Spleen (tissue), 13 donors: Measurements from ENCODE around the gene AMY1A. TPM values are rescaled to one million over a fixed set of nuclear protein-coding genes. Genes with fewer than 3 reads are reported as not detected.
"Not testable (repeated sequence)": the region's sequence is repeated elsewhere in the genome, so short reads cannot be mapped to it uniquely, and the experiment has no call there.

Experiments
- DNase-seq: peaks from one replicate; pipeline ENCODE4 v3.0.0-alpha.2; 2020
- H3K27ac ChIP-seq, 8 donors: fragments of 200-600 bp; sonication (generic) in 7 of 8; 1 replicate in 4 of 8; 2 replicates in 4 of 8; pipeline versions ENCODE4 v1.5.0 to v1.8.0; 2016 to 2021; ENCODE audit warnings: inconsistent platforms in 4 of 8, mild to moderate bottlenecking in 4 of 8, moderate library complexity in 1 of 8
- H3K27me3 ChIP-seq, 7 donors: fragments of 200-600 bp; sonication (generic) in 6 of 7; replicated peaks in 1 of 7; 1 replicate in 4 of 7; 2 replicates in 3 of 7; pipeline versions ENCODE4 v1.5.0 to v1.8.0; 2016 to 2021; ENCODE audit warnings: inconsistent platforms in 3 of 7, mild to moderate bottlenecking in 1 of 7
- H3K36me3 ChIP-seq, 6 donors: fragments of 200-600 bp; sonication (generic) in 5 of 6; 1 replicate in 4 of 6; 2 replicates in 2 of 6; pipeline versions ENCODE4 v1.5.0 to v1.8.0; 2016 to 2021; ENCODE audit warnings: inconsistent platforms in 2 of 6
- H3K4me1 ChIP-seq, 6 donors: fragments of 200-600 bp; sonication (generic) in 5 of 6; 1 replicate in 3 of 6; 2 replicates in 3 of 6; pipeline versions ENCODE4 v1.5.0 to v1.8.0; 2016 to 2021; ENCODE audit warnings: inconsistent platforms in 3 of 6
- H3K4me3 ChIP-seq, 8 donors: fragments of 200-600 bp; sonication (generic) in 7 of 8; 1 replicate in 4 of 8; 2 replicates in 4 of 8; pipeline versions ENCODE4 v1.5.0 to v1.8.0; 2016 to 2021; ENCODE audit warnings: inconsistent platforms in 4 of 8, mild to moderate bottlenecking in 4 of 8, moderate library complexity in 2 of 8
- H3K9me3 ChIP-seq, 8 donors: fragments of 200-600 bp; sonication (generic) in 7 of 8; 1 replicate in 4 of 8; 2 replicates in 4 of 8; pipeline versions ENCODE4 v1.5.0 to v1.8.0; 2016 to 2021; ENCODE audit warnings: inconsistent platforms in 4 of 8
- CTCF ChIP-seq, 11 experiments: fragments of 200-600 bp in 7 of 11; fragments of 450-650 bp in 4 of 11; sonication (generic) in 4 of 11; IDR thresholded peaks in 8 of 11; conservative IDR thresholded peaks in 3 of 11; 1 replicate in 7 of 11; 2 replicates in 4 of 11; pipeline versions ENCODE4 v1.4.0 to v1.8.0; 2016 to 2021; ENCODE audit warnings: antibody characterized with exemption in 11 of 11, inconsistent platforms in 4 of 11, mild to moderate bottlenecking in 1 of 11
- POLR2A ChIP-seq, 3 donors: fragments of 450-650 bp; IDR thresholded peaks; one replicate each; pipeline ENCODE4 v1.5.1; 2017; ENCODE audit warnings: antibody characterized with exemption in 3 of 3, mild to moderate bottlenecking in 1 of 3
- POLR2AphosphoS5 ChIP-seq, 3 donors: sonication (generic); formaldehyde crosslinking; IDR thresholded peaks; one replicate each; pipeline ENCODE4 v1.5.1; 2017; ENCODE audit warnings: antibody characterized with exemption in 3 of 3
- WGBS, 5 donors: extraction: QIAGEN DNeasy Blood & Tissue Kit in 3 of 5; methylation state at CpG; one replicate each; pipeline versions ENCODE4 v1.1.5 to v1.1.7; 2013 to 2018; 5-methylcytosine and 5-hydroxymethylcytosine counted together
- intact Hi-C: fragments of 100-400 bp; cut with DNase I; formaldehyde crosslinking; loops from one replicate; pipeline ENCODE4 v1.15.0; 2023; ENCODE audit warnings: low total_unique reads
- long read RNA-seq, 2 donors: transcript quantifications; one replicate each; lab custom pipeline, GENCODE V29; 2026
- polyA plus RNA-seq, 3 donors: library from polyadenylated mRNA; stranded (reverse); fragments of 200-250 nt; gene quantifications; one replicate each; pipeline ENCODE4 v1.2.1, GENCODE V29; 2013
- total RNA-seq, 7 donors: library from RNA; depleted of rRNA in 3 of 7; stranded (reverse); fragments of >200 nt in 3 of 7; fragmentation: NEBNext Ultra II Directional in 4 of 7; extraction: Animal tissue kit (Norgen Biotek cat#: 25700) in 4 of 7; gene quantifications; one replicate each; pipeline versions ENCODE4 v1.1.0 to v1.2.1, GENCODE V29; 2016 to 2021
- donor health status: healthy with polysubstance abuse.
- donor health status: DM: no; HTN: no; CAD: no; lungs with moderate emphysema.
- donor health status: DM: no; HTN: no; CAD: no.
- donor health status: Bipolar disorder and iron deficiency.
- donor health status: healthy.
- donor health status: DM: no; HTN: no; CAD: no.
- donor health status: DM: yes; HTN: yes; CAD: no.

Gene AMY1A
- total RNA-seq (not detected), polyA plus RNA-seq (not detected)
- long read RNA-seq, donor 1, result 0 reads
- long read RNA-seq, donor 2, result 0 reads

GRCh38 chr1:103655460-103655859, at the start of gene AMY1A:
Gene AMY1A, plus strand, starts transcription at chr1:103655760. Its CDS starts 571 bp downstream, at chr1:103656331.
- H3K4me1 ChIP-seq, H3K27ac ChIP-seq, H3K4me3 ChIP-seq, intact Hi-C loops, H3K36me3 ChIP-seq, H3K27me3 ChIP-seq, H3K9me3 ChIP-seq, DNase-seq: not testable (repeated sequence)
- no CpG with 5 or more reads among the region's 5 CpGs for WGBS, 5 donors

GRCh38 chr1:103616362-103616761, 39.2 kb upstream of the AMY1A start:
- H3K4me3 ChIP-seq, result no peak overlapping the region
- DNase-seq, result peak; percentile 13
- TF ChIP-seq POLR2A (IDR thresholded peaks at IDR 0.05) (no peak), POLR2AphosphoS5 (IDR thresholded peaks at IDR 0.05) (no peak), CTCF (IDR thresholded peaks at IDR 0.05 in 8 of 11, conservative IDR thresholded peaks at IDR 0.05 in 3 of 11) (no peak)
- WGBS, 5 donors, result 85 to 89% (median 87%) methylated on average over 2 of the region's 2 CpGs
- H3K4me1 ChIP-seq, result no peaks in the 10 kb centered on the region
- intact Hi-C loops, result no loop called here
- H3K36me3 ChIP-seq, result no peaks in the 10 kb centered on the region
- no peak overlapping the region for H3K27ac ChIP-seq
- H3K9me3 ChIP-seq, result no peaks in the 10 kb centered on the region
- no peaks in the 10 kb centered on the region for H3K27me3 ChIP-seq

GRCh38 chr1:103616994-103617477, 38.5 kb upstream of the AMY1A start, which contains the start of gene AMY2A:
Gene AMY2A, plus strand, starts transcription at chr1:103617427. Its CDS starts 14 bp downstream, at chr1:103617441.
- DNase-seq, H3K4me3 ChIP-seq, H3K4me1 ChIP-seq, H3K27me3 ChIP-seq, H3K9me3 ChIP-seq, H3K36me3 ChIP-seq, intact Hi-C loops, H3K27ac ChIP-seq: not testable (repeated sequence)
- 78 to 97% (median 84%) methylated on average over 3 of the region's 3 CpGs for WGBS, 5 donors

- DNase-seq, intact Hi-C loops, H3K27ac ChIP-seq, H3K36me3 ChIP-seq, H3K27me3 ChIP-seq, H3K9me3 ChIP-seq, H3K4me3 ChIP-seq, H3K4me1 ChIP-seq: not testable (repeated sequence)
- WGBS, 5 donors, result 82 to 88% (median 87%) methylated on average over 3 to 4 of the region's 4 CpGs; no CpG with 5 or more reads in 1 of the 5 donors
Observed at GRCh38 chr1:103627436-103627835, 28.1 kb upstream of the AMY1A start.

GRCh38 chr1:103641194-103641593, 14.4 kb upstream of the AMY1A start:
- H3K27me3 ChIP-seq, H3K9me3 ChIP-seq, H3K36me3 ChIP-seq, H3K4me1 ChIP-seq, H3K27ac ChIP-seq, H3K4me3 ChIP-seq, DNase-seq, intact Hi-C loops: not testable (repeated sequence)
- no CpG with 5 or more reads among the region's 3 CpGs for WGBS, 5 donors

GRCh38 chr1:103643908-103644307, 11.7 kb upstream of the AMY1A start:
- intact Hi-C loops, H3K36me3 ChIP-seq: not testable (repeated sequence)
- no CpG with 5 or more reads among the region's 3 CpGs for WGBS, 5 donors

GRCh38 chr1:103650305-103650704, 5.3 kb upstream of the AMY1A start:
- WGBS, 5 donors, result no CpG with 5 or more reads among the region's 3 CpGs
- H3K27me3 ChIP-seq, H3K4me1 ChIP-seq, H3K27ac ChIP-seq, DNase-seq, H3K4me3 ChIP-seq, H3K9me3 ChIP-seq, H3K36me3 ChIP-seq, intact Hi-C loops: not testable (repeated sequence)

More at GRCh38 chr1:103643908-103644307, 11.7 kb upstream of the AMY1A start:
- H3K4me3 ChIP-seq, H3K4me1 ChIP-seq, H3K27ac ChIP-seq, DNase-seq, H3K27me3 ChIP-seq, H3K9me3 ChIP-seq: not testable (repeated sequence)

- H3K4me3 ChIP-seq, intact Hi-C loops, H3K36me3 ChIP-seq, H3K9me3 ChIP-seq, DNase-seq, H3K4me1 ChIP-seq, H3K27me3 ChIP-seq, H3K27ac ChIP-seq: not testable (repeated sequence)
- no CpG with 5 or more reads among the region's 4 CpGs for WGBS, 5 donors
Observed at GRCh38 chr1:103650889-103651288, 4.7 kb upstream of the AMY1A start.

GRCh38 chr1:103654133-103654532, 1.4 kb upstream of the AMY1A start:
- DNase-seq, H3K27me3 ChIP-seq, H3K27ac ChIP-seq, H3K4me3 ChIP-seq, H3K9me3 ChIP-seq, H3K4me1 ChIP-seq, intact Hi-C loops, H3K36me3 ChIP-seq: not testable (repeated sequence)
- no CpG with 5 or more reads among the region's 6 CpGs for WGBS, 5 donors

- H3K9me3 ChIP-seq, DNase-seq, H3K36me3 ChIP-seq, intact Hi-C loops, H3K27ac ChIP-seq, H3K27me3 ChIP-seq, H3K4me1 ChIP-seq, H3K4me3 ChIP-seq: not testable (repeated sequence)
- no CpG with 5 or more reads among the region's 3 CpGs for WGBS, 5 donors
Observed at GRCh38 chr1:103676335-103676734, 20.8 kb downstream of the AMY1A start.
